Left lung (tissue), 10 donors: ENCODE results near the gene HDAC5. TPM values are rescaled to one million over a fixed set of nuclear protein-coding genes. Genes with fewer than 3 reads are reported as not detected.
A peak's percentile ranks its signal among the peaks of the same experiment; 100 is the strongest.

Experiments used
- ATAC-seq: fragments of 200-7000 bp; cut with Tn5 transposase; one replicate; pipeline ENCODE4 v1.9.1; 2020; ENCODE audit warnings: moderate library complexity
- DNase-seq, 4 donors: peaks; one replicate each; pipeline ENCODE4 v3.0.0-alpha.2; 2013 to 2020
- H3K27ac ChIP-seq, 2 donors: fragments of 200-600 bp; sonication (generic) in 1 of 2; one replicate each; pipeline versions ENCODE4 v1.5.0 to v1.8.0; 2020 to 2021
- H3K27me3 ChIP-seq, 2 donors: fragments of 200-600 bp; sonication (generic) in 1 of 2; one replicate each; pipeline versions ENCODE4 v1.5.0 to v1.8.0; 2020 to 2021
- H3K36me3 ChIP-seq, 2 donors: fragments of 200-600 bp; sonication (generic) in 1 of 2; one replicate each; pipeline versions ENCODE4 v1.5.0 to v1.8.0; 2020 to 2021
- H3K4me1 ChIP-seq, 2 donors: fragments of 200-600 bp; one replicate each; pipeline ENCODE4 v1.8.0; 2021
- H3K4me3 ChIP-seq, 2 donors: fragments of 200-600 bp; sonication (generic) in 1 of 2; one replicate each; pipeline versions ENCODE4 v1.5.0 to v1.8.0; 2020 to 2021; ENCODE audit warnings: mild to moderate bottlenecking in 1 of 2
- H3K9me3 ChIP-seq, 2 donors: fragments of 200-600 bp; sonication (generic) in 1 of 2; one replicate each; pipeline versions ENCODE4 v1.5.0 to v1.8.0; 2020 to 2021
- CTCF ChIP-seq, 2 donors: fragments of 200-600 bp; sonication (generic) in 1 of 2; IDR thresholded peaks; one replicate each; pipeline versions ENCODE4 v1.5.0 to v1.8.0; 2021; ENCODE audit warnings: antibody characterized with exemption in 2 of 2
- intact Hi-C, 2 donors: fragments of 100-400 bp; cut with DNase I; formaldehyde crosslinking; loops; one replicate each; pipeline versions ENCODE4 v1.11.2 to v1.14.2; 2022
- polyA plus RNA-seq, 6 donors: library from polyadenylated mRNA; unstranded; fragments of 120-200 nt; gene quantifications; one replicate each; pipeline ENCODE4 v1.2.1, GENCODE V29; 2013; ENCODE audit not compliant: insufficient read length in 6 of 6
- total RNA-seq, 2 donors: library from RNA; stranded (reverse); fragmentation: NEBNext Ultra II Directional; extraction: Animal tissue kit (Norgen Biotek cat#: 25700); gene quantifications; one replicate each; pipeline ENCODE4 v1.2.1, GENCODE V29; 2021
- donor health status: DM: no; HTN: yes; CAD: no.
- donor health status: DM: no; HTN: no; CAD: no.

Gene HDAC5
- total and polyA plus RNA-seq, 8 donors: 28.0 to 61.4 (median 57.5) TPM

GRCh38 chr17:44117351-44117750, 6.1 kb downstream of the HDAC5 start:
- Histone ChIP-seq H3K9me3 (no peaks in the 10 kb centered on the region), H3K4me3 (no peak overlapping the region), H3K4me1 (peaks cover 0 to 34% of the 10 kb centered on the region in 2 donors), H3K36me3 (peaks cover 0 to 12% of the 10 kb centered on the region in 2 donors), H3K27me3 (no peaks in the 10 kb centered on the region), H3K27ac (no peak overlapping the region)
- intact Hi-C loops: no loop called here
- no peak for TF ChIP-seq CTCF (IDR thresholded peaks at IDR 0.05)
- DNase-seq: no peak
- ATAC-seq: no peak

DNA sequence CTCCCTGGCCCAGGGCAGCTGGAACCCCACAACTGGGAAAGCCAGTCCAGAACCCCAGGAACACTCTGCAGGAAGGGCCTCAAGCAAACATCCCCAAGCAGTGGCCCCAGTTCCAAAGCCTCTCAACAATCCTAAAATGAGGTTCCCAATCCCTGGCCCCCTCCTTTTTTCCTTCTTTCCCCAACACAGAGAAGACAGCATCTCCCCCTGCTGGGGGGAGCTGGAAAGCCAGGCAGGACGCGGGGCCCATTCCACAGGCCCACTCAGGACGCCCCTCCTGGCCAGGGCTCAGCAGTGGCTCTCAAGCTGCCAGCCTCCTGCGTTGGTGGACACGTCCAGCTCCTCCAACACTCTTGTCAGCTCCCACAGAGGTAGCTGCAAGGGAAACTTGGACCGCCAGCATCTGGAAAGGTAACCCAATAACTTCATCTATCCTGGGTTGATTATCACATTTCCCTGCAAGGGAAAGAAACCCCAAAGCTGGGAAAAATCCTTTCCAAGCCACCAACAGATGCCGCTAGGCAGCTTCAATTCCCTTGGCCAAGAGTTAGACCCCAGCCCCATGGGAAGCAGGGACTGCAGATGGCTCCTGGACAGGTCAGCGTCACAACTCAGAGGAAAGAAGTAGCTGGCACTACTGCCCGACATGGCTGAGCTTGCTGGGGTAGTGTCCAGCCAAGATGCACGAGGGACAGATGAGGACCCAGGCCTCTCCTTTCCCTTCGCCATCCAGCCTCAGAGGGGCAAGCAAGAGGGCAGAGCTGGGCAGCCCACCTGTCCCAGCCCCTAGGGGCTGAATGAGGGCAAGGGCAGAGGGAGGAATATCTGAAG, 7.6 kb downstream of the HDAC5 start:
- peaks cover 13 to 35% of the 10 kb centered on the region in 2 donors for H3K4me1 ChIP-seq
- intact Hi-C loops: no loop called here
- H3K27me3 ChIP-seq: no peaks in the 10 kb centered on the region
- ATAC-seq (no peak), DNase-seq (peak in 1 of 4 donors; percentile 44)
- no peak overlapping the region for H3K4me3 ChIP-seq
- peak; percentile 24 to 73 for TF ChIP-seq CTCF (IDR thresholded peaks at IDR 0.05)
- peaks cover 0 to 12% of the 10 kb centered on the region in 2 donors for H3K36me3 ChIP-seq
- H3K9me3 ChIP-seq: no peaks in the 10 kb centered on the region
- H3K27ac ChIP-seq: no peak overlapping the region

DNA sequence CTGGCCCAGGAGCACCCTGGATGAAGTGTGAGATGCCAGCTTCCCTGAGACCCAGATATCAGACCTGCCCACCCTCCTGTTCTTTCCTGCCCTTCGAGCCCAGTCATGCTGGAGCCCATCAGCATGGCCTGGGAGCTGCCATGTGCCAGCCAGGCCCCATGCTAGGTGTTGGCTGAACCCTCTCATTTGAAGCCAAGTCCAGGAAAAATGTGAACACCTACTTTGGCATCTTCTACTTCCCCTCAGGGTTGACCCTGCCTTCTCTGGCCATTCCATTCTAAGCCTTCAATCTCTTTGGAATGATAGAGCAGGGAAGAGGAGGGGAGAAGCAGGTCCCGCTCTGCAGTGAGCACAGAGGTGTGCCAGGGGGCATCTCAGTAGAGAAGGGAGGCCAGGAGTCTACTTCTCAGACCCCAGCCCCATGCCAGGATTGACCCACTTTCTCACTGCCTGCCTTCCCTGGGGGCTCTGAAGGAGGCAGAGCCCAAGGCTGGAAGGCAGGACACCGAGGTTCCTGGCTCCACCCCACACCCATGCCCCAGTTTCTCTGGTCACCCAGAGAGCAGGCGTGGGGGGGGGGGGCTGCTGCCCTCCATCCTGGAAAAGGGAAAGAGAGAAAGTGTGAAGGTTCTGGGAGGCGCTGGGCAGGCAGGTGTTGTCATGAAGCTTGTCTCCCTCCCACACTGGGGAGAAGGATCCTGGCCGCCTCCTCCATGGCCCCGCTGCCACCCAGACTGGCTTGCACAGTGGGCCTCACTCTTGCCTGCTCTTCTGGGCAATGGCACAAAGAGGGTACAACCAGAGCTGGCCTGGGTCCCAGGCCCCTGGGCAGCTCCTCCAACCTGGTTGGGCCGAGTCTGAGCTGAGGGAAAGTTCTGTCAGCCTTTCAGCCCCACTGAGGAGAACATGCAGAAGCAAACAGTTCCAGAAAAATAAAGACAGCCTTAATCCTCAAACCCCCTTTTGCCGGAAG, 9.3 kb downstream of the HDAC5 start:
- intact Hi-C loops: no loop called here
- Histone ChIP-seq H3K4me1 (peaks cover 30 to 45% of the 10 kb centered on the region in 2 donors), H3K27ac (no peak overlapping the region)

DNA sequence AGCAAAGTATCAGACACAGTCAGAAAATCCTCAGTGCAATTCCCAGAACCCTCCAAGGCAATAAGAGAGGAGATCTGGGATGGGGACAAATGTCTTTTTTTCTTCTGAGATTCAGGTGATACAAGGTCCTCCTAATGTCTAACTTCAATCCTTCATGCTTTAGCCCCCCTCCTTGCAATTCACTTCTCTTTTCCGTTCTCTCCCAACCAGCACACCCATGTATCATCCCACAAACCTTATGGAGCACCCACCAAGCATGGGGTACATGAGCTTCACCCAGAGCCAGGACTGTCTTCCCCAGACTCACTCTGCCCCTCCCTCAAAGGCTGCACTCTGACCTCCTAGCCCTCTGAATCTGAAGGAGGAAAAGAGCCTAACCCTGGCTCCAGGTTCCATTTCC, 10.1 kb downstream of the HDAC5 start:
- ATAC-seq: no peak
- Histone ChIP-seq H3K27me3 (no peaks in the 10 kb centered on the region), H3K9me3 (no peaks in the 10 kb centered on the region), H3K4me3 (no peak overlapping the region), H3K4me1 (peaks cover 36 to 41% of the 10 kb centered on the region in 2 donors), H3K36me3 (peaks cover 0 to 17% of the 10 kb centered on the region in 2 donors), H3K27ac (no peak overlapping the region)
- DNase-seq: no peak
- intact Hi-C loops: no loop called here
- TF ChIP-seq CTCF (IDR thresholded peaks at IDR 0.05): no peak

More for the DNA sequence above, 9.3 kb downstream of the HDAC5 start:
- TF ChIP-seq CTCF (IDR thresholded peaks at IDR 0.05): no peak
- Histone ChIP-seq H3K9me3 (no peaks in the 10 kb centered on the region), H3K4me3 (no peak overlapping the region), H3K36me3 (peaks cover 0 to 12% of the 10 kb centered on the region in 2 donors), H3K27me3 (no peaks in the 10 kb centered on the region)
- DNase-seq: no peak
- no peak for ATAC-seq
